ENCODE measurements around the gene INO80C.
"Not testable (repeated sequence)": the region's sequence is repeated elsewhere in the genome, so short reads cannot be mapped to it uniquely, and the experiment has no call there.

INO80C gene

DNA sequence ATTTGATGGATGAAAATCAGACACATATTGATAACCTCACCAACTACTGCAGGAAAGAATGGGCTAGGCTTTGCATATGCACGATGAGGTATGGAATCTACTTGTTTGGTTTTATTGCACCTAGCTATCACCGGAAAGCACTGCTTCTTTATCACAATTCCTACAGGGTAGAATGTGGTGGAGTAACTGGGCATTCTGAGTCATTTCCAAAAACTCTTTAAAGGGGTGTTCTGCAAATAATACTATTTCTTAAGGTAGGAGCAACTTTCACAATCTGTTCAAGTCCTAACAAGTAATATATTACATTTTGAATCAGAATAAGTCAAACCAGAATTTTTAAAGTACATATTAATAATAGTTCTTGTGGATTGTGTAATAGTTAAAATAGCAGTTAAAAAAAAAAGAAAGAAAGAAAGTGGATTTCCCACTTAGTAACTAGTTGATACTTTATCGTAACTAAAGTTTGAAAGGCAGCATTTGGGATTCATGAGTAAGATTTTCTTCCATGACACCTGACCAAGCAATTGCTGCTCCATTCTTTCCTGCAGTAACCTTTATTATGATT is 40.5 kb downstream of the INO80C start:
- no peak for DNase-seq

- DNase-seq, result no peak
These were observed 41.6 kb downstream of the INO80C start for GRCh38 chr18:35455926-35456763.

DNA sequence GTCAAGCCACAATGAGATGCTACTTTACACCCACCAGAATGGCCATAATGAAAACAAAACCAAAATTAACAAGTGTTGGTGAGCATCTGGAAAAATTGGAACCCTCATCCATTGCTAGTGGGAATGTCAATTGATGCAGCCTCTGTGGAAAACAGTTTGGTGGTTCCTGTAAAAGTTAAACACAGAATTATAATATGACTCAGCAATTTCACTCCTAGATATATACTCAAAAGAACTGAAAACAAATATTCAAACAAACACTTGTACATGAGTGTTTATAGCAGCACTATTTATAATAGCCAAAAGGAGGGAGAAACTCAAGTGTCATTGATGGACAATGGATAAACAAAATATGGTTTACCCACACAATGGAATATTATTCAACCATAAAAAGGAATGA is 43.0 kb downstream of the INO80C start:
- DNase-seq, result no peak

DNA sequence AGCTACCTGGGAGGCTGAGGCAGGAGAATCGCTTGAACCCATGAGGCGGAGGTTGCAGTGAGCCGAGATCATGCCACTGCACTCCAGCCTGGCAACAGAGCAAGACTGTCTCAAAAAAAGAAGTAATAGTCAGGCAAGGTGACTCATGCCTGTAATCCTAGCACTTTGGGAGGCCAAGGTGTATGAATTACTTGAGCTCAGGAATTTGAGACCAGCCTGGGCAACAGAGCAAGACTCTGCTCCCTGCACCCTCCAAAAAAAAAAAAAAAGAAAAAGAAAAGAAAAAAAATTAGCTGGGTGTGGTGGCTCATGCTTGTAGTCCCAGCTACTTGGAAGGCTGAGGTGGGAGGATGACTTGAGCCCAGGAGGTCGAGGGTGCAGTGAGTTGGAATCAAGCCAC is 44.7 kb downstream of the INO80C start:
- DNase-seq, result not testable (repeated sequence)

- no peak for DNase-seq
These were observed 45.8 kb downstream of the INO80C start for GRCh38 chr18:35451916-35452315.

- no peak for DNase-seq
These were observed 46.7 kb downstream of the INO80C start for GRCh38 chr18:35451032-35451431.

DNA sequence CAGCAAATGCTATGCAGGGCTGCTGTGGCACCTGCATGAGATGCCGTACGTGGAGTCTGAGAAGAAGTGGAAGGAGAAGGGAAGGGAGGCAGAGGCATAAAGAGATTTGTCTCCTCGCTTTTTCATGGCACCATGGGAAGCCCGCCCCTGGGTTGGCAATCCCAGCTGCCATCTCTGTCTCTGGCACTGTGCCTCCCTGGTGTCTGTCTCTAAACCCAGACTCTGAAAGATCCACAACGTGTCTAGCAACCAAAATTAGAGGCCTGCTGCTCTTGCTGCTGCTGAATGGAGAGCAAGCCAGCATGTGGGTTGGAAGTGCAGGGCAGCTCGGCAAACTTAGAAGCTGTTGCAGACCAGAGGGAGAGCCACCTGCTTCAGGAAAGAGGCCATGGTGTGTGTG is 53.1 kb downstream of the INO80C start:
- DNase-seq, result no peak

GRCh38 chr18:35443847-35444246 is 53.9 kb downstream of the INO80C start:
- no peak for DNase-seq

DNA sequence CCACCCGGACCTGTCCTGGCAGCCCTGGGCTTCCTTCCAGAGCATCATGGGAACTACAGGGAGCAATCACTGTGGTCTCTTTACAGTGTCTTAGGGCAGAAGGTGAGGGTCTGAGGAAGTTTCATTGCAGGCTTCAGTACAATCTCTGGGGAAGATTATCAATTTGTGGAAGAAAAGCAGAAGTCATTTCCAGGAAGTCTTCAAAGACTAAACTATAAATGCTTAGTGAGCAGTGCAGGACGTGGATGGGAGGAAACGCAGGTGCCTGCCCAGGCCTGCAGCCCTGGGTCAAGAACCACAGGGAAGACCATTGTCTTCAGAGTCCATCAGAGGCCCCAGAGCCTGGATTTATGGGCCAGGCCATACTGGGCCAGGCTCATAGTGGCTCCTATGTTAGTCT is 54.3 kb downstream of the INO80C start:
- DNase-seq, result no peak

- no peak for DNase-seq
These were observed 55.1 kb downstream of the INO80C start for GRCh38 chr18:35442701-35443100.

DNA sequence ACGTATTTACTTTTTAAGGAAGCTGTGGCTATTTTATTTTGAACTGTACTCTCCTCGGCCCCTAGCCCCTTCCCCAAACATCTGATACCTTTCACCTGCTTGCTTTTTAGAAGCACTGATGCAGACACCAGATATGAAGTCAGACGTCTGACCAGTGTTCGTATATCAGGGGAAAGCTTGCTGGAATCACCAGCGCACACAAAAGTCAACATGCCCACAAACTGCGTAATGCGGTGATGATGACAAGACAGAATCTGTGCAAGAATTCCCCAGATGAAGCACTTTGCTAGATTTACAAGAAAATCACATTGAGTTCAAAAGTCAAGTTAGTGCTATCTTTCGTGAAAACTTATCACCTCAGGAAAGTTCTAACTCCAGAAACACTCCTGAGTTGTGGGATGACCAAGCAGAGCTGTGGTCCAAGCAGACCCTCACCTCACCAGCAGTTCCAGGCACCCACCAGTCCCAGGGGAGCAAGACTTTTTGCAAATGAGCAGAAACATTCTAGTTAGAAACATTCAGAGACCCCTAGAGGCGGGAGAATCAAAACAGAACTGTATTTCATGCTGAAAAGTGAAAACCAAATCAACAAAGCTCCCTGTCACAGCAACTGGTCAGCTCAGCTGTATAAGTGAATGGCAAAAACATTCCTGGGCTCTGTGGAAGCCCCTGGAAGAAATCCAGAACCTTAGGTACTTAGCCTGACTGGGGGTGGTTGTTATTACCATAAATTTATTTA is 55.7 kb downstream of the INO80C start:
- DNase-seq, result no peak

- DNase-seq, result no peak
These were observed 59.1 kb downstream of the INO80C start for GRCh38 chr18:35438480-35439234.

GRCh38 chr18:35437836-35438235 is 59.9 kb downstream of the INO80C start:
- no peak for DNase-seq

DNA sequence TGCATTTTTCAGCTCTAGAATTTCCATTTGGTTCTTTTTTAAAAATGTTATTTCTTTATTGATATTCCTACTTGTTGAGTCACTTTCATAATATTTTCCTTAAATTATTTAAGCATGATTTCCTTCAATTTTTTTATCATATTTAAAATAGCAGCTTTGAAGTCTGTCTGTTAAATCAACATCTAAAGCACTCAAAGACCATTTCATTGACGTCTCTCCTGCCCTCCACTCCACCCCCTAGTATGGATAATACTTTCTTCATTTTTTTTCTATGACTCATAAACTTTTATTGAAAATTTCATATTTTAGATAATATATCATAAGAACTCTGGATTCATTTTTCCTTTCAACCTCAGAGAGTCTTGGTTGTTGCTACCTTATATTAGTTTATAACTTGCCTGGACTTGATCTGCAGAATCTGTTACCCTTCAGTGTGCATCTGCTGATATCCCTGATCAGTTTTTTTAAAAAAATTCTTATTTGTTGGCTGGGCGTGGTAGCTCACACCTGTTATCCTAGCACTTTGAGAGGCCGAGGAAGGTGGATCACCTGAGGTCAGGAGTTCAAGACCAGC is 61.6 kb downstream of the INO80C start:
- DNase-seq, result no peak

DNA sequence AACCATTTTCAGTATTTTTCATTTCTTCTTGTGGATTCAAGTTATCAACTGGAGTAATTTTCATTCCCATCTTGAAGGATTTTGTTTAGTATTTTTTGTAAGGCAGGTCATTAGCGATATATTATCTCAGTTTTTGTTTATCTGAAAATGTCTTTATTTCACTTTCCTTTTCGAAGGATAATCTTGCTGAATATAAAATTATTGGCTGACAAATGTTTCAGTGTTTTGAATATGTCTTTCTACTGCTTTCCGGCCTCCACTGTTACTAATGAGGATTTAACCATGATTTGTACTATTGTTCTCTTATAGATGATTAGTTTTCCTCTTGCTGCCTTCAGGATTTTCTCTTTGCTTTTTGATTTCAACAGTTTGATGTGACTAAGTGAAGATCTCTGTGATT is 62.4 kb downstream of the INO80C start:
- DNase-seq, result no peak

GRCh38 chr18:35432565-35433001 is 65.2 kb downstream of the INO80C start:
- DNase-seq, result no peak

DNA sequence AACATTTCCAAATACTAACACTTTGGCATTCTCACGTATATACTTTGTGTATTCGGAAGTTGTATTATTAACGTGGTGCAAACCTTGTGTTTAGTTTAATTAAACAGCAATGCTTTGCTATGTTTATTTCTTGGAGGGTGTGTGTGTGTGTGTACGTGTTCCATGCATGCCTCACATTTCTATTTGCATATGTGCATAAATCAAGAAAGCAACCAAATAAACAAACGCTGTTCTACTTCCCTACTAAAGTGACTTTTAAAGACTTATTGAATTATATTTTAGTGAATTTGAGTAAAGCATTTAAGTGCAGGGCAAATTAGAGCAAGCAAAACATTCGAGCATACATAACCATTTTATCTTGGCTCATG is 66.4 kb downstream of the INO80C start:
- no peak for DNase-seq

- no peak for DNase-seq
These were observed 66.9 kb downstream of the INO80C start for GRCh38 chr18:35430721-35431373.

- DNase-seq, result no peak
These were observed 71.0 kb downstream of the INO80C start for GRCh38 chr18:35426786-35427185.

DNA sequence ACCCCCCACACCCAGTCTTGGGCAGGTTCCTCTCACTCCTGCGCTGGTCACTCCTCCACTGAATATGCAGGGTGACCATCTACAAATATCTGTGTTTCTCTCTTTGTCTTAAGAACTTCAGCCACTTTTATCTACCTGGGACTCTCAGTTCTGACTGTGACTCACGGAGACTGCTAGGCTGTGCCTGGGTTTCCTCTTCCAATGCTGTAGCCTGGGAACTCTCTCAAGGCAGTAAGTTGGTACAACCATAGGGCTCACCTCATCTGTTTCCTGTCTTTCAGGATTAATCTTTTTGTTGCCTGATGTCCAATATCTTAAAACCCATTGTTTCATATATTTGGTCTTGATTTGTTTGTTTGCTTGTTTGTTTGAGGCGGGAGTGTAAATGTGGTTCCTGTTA is 73.4 kb downstream of the INO80C start:
- no peak for DNase-seq

DNA sequence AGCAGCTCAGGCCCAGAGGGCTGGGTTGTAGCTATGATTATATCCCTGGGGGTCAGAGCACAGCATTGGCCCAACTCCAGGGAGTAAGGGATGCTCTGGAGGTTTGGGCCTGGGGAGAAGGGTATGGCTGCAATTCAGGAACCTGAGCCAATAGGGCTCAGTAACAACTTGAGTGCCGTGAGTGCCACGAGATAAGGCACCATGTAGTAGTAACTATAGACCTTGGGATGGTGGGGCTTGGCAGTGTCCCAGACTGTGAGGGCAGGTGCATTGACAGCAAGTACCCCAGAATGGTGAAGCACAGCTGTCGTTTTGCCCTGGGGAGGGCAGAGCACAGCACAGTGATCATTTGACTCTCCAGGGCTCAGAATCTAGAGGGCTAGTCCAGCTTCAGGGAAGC is 75.5 kb downstream of the INO80C start:
- DNase-seq, result no peak

- no peak for DNase-seq
These were observed 79.2 kb downstream of the INO80C start for GRCh38 chr18:35418610-35419009.

Measured in stimulated activated CD4-positive, alpha-beta T cell treated with anti-CD3 and anti-CD28 coated beads, Interleukin-1b, Interleukin-23, amount 100 ng/mL, for 48 hours (primary cell).